HG03571 (cell line): Measurements from ENCODE around the gene GCDH.
"Not testable (repeated sequence)": the region's sequence is repeated elsewhere in the genome, so short reads cannot be mapped to it uniquely, and the experiment has no call there.

ENCODE experiments used
- ATAC-seq: cut with Tn5 transposase; IDR thresholded peaks from one replicate; pipeline ENCODE4 v1.9.1; 2021; ENCODE audit not compliant: unreplicated experiment

GCDH gene

DNA sequence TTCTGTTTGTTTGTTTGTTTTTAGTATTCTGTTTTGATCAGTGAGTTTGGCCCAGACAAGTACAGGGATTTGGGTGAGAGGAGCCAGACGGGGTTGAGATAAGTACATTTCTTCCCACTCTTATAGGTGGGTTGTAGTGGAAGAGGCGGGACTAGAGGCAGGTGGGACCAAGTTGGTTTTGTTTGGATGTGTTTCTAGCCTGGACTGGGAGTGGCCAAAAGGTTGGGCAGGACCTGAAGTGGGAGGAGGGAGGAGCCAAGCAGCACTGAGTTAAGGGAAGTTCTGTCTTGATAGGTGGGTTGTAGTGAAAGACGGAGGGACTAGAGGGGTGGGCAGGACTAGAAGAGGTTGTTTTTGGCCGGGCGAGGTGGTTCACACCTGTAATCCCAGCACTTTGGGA, 18.7 kb upstream of the GCDH start:
- ATAC-seq = no peak

DNA sequence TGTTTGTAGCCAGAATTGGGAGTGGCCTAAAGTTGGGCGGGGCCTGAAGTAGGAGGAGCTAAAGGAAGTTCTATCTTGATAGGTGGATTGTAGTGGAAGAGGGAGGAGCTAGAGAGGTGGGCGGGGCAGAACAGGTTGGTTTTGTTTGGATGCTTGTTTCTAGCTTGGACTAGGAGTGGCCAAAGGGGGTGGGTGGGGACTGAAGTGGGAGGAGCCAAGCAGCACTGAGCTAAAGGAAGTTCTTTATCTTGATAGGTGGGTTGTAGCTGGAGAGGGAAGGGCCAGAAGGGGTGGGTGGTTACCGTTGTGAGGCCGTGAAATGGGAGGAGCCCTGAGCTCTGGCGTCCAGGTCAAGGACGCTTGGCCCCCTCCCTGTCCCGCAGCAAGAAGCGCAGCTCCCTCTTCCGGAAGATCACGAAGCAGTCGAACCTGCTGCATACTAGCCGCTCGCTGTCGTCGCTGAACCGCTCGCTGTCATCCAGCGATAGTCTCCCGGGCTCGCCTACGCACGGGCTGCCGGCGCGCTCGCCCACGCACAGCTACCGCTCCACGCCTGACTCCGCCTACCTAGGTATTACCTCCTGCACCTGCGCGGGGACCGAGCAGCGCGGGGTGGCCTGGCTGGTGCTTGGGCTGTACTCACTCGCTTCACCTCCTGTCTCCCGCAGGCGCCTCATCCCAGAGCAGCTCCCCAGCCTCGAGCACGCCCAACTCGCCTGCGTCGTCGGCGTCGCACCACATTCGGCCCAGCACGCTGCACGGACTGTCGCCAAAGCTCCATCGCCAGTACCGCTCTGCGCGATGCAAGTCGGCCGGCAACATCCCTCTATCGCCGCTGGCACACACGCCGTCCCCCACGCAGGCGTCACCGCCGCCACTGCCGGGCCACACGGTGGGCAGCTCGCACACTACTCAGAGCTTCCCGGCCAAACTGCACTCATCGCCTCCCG, 17.7 kb upstream of the GCDH start:
- ATAC-seq = no peak

DNA sequence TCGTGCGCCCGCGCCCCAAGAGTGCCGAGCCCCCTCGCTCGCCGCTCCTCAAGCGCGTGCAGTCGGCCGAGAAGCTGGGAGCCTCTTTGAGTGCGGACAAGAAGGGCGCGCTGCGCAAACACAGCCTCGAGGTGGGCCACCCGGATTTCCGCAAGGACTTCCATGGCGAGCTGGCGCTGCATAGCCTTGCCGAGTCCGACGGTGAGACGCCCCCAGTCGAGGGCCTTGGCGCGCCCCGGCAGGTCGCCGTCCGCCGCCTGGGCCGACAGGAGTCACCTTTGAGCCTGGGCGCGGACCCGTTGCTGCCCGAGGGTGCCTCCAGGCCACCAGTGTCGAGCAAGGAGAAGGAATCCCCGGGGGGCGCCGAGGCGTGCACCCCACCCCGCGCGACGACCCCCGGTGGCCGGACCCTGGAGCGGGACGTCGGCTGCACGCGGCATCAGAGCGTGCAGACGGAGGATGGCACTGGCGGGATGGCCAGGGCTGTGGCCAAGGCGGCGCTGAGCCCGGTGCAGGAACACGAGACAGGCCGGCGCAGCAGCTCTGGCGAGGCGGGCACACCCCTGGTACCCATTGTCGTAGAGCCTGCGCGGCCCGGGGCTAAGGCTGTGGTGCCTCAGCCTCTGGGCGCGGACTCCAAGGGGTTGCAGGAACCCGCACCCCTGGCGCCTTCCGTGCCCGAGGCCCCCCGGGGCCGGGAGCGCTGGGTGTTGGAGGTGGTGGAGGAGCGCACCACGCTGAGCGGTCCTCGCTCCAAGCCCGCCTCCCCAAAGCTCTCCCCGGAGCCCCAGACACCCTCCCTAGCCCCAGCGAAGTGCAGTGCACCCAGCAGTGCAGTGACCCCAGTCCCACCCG, 16.8 kb upstream of the GCDH start:
- no peak for ATAC-seq

DNA sequence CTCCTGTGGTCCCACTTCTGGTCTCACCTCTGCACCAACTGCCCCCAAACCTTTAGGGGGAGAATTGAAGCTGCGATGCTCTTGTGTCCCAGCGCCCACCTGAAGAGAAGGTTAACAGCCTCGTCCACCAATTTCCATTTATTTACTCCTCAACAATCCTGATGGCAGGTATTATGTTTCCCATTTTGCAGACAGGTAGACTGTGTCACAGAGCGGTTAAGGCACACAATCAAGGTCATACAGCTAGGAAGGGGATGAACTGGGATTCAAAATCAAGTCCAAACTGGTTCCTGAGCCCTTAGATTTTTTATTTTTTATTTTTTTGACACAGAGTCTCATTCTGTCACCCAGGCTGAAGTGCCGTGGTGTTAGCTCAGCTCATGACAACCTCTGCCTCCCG, 15.9 kb upstream of the GCDH start:
- ATAC-seq = no peak

DNA sequence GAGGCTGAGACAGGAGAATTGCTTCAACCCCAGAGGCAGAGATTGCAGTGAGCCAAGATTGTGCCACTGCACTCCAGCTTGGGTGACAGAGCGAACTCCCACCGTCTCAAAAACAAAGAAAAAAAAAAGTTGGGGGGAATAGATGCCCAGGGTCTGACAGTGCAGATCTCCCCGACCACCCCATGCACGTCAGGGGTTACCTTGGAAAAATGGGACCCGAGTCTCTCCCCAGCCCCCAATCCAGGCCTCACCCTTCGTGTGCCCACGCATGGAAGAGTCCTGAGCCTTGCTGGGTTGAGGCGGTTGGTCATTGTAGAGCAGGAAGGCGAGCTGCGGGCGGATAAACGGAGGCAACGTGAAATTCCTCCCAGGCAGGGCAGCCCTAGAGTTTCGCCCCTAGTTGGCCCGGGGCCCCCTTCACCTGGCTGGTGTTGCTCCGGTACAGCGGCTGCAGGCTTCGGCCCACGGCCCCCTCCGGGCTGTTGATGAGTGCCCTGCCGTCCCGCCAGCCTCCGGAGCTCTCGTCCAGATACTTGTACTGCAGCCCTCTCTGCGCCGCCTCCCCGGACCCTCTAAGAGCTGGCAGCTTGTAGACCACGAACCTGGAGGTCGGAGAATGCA, 10.3 kb upstream of the GCDH start:
- ATAC-seq = peak; percentile 10

DNA sequence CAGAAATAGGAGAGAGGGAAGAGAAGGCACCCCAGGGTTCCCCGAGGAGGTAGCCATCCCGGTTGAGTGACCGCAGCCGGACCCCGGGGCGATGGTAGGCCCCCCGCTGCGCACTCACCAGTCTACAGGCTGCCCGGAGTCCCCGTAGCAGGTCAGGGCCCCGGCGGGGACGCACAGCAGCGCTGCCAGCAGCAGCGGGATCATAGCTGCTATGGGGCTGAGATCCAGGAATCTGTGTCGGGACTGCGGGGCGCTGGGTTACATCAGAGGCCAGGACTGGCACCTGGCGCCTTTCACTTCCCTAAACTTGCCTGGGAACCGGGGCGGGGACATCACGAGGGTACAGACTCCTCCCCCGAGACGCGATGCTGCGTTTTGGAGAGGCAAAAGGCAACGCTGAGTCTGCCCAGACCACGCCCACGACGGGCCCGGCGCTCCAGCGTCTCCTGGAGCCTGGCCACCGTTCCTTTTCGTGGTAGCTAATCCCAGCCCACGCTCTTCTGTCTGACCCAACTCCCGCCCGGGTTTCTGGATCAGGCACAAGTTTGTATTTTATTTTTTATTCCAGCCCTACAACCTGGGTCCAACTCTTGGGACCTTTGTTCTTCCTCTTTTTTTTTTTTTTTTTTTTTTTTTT, 9.7 kb upstream of the GCDH start, which contains the start of gene DNASE2:
Gene DNASE2 (minus strand): TSS at position 278 of the 637 bp plus-strand sequence. CDS start 74 bp downstream, at position 204.
- peak; percentile 74 for ATAC-seq

DNA sequence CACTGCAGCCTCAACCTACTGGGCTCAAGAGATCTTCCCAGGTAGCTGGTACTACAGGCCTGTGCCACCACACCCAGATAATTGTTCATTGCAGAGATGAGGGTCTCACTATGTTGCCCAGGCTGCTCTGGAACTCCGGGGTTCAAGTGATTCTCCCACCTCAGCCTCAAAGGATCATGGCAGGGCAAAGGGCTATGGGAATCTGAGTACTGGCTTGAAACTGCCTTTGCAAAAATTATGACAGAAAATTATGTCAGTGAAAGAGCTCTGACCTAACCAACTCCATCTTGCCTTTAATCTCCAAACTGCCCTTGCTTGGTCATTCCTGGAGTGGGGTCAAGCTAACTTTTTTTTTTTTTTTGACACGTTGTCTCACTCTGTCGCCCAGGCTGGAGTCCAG, 8.4 kb upstream of the GCDH start:
- no peak for ATAC-seq

DNA sequence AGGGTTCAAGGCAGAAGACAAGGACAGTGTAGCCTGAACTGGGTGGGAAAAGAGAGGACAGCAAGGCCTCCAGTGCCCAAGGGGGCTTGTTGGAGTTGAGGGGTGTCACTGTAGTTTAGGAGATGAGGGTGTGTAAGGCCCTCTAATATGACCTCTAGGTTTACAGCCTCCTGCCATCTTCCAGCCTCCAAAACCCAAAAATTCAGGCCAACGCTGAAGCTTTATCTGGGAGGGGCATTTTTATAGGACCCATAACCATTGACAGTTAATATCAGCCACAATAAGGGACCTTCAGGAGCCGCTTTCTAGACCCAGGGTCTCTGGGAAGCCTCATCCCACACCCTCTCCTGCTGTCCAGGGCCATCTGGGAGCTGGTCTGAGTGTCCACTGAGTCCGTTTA, 6.8 kb upstream of the GCDH start:
- no peak for ATAC-seq

DNA sequence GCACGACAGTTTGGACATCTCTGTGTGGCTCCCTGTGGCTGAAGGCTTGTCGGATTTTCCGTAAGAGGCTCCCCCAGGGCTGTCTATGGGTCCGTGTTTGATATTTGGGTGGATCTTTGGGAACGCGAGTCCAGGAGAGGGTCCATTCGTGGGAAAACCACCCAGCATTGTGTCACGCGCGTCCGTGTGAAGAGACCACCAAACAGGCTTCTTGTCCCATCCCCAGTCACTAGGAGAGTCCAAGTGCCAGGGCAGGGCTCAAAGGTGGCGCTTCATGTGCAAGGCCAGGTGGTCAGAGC, 6.4 kb upstream of the GCDH start:
- no peak for ATAC-seq

DNA sequence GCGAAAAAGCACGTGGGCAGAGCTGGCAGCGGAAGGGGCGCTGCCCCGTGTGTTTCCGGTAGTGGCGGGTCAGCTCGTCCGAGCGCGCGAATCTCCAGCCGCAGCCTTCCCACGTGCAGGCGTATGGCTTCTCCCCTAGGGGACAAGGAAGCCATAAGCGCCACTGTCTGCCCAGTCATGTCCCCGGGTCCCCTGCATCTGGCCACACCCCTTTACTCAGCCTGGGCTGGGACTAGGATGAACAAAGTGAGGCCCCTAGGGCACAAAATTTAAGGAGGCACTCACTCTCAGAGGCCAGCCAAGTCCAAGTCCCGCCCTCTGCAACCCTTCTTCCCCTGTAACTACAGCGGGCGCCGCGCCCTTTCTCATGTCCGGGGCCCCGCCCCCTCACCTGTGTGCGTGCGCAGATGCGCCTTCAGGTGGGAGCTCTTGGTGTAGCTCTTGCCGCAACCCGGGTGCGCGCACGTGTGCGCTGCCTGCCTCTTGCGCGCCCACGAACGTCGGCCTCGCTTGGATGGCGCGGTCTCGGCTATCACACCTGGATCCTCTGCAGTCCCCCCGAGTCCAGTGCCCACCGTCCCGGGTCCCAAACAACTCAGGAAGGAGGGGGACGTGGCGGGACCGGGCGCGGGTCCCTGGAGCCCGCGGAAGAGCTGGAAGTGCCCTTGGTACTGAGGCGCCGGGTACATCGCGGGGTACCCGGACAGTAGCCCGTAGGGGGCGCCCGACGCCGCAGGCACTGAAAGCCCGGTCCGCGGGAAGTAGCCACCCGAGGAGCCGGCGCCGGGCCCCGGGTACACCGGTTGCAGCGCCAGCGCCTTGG, 5.8 kb upstream of the GCDH start:
- ATAC-seq = no peak

DNA sequence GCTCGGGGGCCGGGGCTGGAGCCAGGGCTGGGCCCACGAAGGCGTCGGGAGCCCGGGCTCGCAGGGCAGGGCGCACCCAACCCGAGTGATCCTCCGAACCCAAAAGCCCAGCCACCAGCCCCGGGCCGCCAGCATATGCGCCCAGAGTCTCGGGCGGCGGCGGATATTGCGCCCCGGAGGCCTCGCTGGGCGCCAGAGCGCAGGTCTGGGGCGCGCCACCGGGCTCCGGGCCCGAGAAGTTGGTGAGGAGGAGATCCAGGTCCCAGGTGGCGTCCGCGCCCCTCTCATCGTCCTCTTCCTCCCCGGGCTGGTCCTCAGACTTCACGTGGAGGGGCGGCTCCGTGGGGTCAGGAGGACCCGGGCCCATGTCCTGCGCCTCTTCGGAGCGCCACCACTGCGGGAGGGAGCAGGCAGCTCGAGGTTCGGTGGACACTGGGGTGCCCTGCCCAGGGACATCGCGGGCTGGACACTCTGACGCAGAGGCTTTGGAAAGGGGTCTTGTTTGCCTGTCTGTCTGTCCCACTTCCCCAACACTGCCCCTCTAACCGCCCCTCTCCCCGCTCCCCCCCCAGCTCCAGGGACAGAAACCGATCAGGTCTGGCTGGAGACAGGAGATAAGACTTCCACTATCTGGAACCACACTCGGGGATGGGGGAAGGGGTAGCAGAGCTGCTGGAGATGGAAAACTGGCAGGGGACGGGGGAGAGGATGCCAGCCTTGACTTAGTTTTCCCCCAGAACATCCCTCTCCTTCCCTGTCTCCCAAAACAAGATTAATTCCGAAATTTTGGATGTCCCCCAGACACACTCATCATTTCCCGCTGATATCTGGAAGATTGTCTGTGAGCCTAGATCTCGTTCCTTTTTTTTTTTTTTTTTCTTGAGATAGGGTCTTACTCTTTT, 5.0 kb upstream of the GCDH start:
- ATAC-seq = no peak

DNA sequence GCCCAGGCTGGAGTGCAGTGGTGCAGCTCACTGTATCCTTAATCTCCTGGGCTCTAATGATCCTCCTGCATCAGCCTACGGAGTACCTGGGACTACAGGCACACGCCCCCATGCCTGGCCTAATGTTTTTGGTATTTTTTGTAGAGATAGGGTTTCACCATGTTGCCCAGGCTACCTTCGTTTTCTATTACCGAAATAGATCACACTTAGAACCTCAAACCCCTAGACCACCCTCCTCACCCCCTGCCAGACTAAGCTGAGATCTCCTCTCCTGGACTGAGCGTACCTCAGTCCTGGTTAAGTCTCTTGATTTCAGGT, 4.3 kb upstream of the GCDH start:
- no peak for ATAC-seq

DNA sequence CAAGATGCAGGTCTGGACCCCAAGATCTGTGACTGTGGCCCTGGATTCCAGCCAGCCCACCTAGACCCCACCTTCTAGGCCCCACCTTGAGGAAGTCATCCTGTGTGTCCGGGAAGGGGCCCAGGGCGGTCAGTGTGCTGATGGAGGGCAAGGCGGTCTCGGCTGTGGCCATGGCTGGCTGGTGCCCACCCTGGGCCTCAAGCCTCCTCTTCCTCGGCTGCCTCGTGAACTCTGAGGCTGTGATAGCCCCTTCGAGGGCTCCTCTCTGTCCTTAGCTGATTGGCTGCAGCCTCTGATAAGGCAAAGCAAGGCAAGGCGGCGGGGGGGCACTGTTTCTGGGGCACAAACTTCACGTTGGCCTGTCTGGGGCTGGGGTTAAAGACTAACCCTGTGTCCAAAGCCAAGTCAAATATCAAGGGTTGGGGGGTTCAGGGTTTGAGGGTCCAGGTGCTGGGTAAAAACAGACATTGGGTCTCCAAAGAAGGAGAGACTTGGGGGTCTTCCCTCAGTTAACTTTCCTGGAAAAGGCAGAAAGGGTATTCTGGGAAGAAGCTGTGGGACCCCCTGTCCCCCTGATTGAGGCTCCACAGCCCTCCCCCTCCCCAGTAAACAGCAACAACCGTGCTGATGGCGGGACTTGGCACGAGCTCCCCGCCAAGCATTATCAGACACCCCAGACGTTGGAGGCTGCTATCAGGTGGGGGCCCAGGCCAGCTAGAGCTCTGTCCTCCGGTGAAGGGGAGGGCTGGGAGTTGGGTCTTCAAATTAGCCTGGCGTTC, 3.8 kb upstream of the GCDH start, which contains the start of gene KLF1:
Gene KLF1 (minus strand): TSS at position 233 of the 779 bp plus-strand sequence. CDS start 61 bp downstream, at position 172.
- ATAC-seq = no peak

DNA sequence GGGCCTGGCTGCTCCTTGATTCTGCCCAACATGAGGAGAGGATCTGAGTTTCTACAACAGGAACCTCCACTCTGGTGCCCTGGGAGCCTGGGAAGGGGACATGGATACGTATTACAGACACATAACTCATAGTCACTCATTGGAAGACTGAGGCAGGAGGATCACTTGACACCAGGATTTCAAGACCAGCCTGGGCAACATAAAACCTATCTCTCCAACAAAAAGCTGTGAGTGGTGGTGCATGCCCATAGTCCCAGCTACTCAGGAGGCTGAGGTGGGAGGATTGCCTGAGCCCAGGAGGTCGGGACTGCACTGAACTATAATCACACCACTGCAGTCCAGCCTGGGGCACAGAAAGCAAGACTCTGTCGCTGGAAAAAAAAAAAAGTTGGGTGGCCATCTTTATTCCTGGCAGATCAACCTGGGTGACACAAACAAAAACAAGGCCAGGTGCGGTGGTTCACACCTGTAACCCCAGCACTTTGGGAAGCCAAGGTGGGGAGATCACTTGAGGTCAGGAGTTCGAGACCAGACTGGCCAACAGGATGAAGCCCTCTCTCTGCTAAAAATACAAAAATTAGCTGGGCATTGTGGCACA, 2.9 kb upstream of the GCDH start:
- no peak for ATAC-seq

DNA sequence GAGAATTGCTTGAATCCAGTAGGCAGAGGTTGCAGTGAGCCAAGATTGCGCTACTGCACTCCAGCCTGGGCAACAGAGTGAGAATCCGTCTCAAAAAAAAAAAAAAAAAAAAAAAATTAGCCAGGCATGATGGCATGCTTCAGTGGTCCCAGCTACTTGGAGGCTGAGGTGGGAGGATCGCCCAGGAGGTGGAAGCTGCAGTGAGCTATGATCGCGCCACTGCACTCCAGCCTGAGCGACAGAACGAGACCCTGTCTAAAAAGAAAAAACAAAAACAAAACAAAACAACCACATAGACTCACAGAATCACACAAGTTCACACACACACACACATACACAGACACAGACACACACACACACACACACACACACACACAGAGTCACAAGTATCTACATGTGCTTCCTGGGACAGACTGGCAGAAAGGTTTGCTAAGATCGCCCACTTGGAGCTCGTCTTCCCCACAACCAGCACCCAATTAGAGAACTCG, 617 bp upstream of the GCDH start:
- not testable (repeated sequence) for ATAC-seq

DNA sequence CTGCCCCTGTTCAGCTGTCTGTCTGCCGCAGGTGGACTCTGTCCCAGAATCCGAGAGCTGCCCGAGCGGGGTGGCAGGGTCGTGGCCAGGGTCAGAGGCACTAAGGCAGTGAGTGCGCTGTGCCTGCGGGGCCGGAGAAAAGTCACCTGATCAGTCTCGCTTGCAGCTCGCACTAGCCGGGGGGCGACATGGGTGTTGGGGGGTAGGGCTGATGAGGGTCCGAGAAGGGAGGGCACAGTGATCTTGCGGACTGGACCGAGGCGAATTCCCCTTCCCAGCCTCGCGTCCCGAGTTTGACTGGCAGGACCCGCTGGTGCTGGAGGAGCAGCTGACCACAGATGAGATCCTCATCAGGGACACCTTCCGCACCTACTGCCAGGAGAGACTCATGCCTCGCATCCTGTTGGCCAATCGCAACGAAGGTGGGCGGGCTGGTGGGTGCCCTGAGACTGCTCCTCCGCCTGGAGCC, 627 bp downstream of the GCDH start:
- no peak for ATAC-seq

DNA sequence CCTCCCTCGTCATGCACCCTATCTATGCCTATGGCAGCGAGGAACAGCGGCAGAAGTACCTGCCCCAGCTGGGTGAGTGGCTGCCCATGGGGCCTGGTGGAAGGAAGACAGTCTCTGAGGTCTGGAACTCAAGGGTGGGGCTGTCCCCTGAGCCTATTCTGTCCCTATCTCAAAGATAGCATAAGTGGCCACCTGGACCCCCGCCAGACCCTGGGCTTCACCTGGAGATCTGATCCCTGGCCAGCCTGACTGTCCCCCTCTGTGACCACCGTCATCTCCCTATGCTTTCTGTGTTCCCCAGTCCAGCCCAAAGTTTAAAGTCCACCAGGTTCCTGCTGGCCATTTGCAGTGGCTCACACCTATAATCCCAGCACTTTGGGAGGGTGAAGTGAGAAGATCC, 2.6 kb downstream of the GCDH start:
- no peak for ATAC-seq

DNA sequence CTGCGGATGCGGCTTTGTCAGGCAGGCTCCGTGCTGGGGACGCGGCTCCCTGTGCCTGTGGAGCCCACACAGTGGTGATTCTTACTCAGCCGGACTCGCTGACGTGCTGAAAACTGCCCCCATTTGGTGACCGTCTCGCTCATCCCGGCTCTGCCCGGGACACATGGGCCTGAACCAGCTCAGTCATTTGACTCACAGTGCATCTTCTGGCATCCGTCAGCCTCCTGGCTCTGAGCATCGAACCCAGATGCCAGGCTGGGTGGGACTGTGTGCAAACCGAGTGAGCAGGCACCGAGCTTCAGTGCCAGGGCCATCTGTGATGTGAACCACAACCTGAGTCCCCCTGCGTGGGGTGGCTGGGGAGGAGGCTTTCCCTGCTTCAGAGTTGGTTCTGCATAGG, 5.5 kb downstream of the GCDH start:
- ATAC-seq = no peak
